Stimulated activated CD4-positive, alpha-beta T cell treated with anti-CD3 and anti-CD28 coated beads, TNF-alpha, amount 100 ng/mL, for 1 hour (primary cell): ENCODE measurements around the gene DNAH5.

ENCODE experiments used
- DNase-seq, 3 donors: peaks; one replicate each; pipeline ENCODE4 v3.0.0-alpha.2; 2020; ENCODE audit warnings: low read depth in 3 of 3, low spot score in 1 of 3

The DNAH5 gene

DNA sequence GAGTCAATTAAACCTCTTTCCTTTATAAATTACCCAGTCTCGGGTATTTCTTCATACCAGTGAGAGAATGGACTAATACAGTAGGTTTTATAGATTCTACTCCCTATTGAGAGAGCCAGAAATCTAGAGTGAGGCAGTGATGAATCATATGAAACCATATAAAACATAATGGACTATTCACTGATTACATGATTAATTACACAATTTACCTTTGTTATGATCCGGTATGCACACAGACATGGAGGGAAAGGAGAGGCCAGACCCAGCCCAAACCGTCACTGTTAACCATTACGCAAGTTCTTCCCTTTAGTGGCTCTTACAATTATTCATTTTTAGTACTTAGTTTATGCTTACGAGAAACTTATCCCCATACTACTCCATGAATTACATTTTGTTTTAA is 205.0 kb downstream of the DNAH5 start:
- no peak for DNase-seq

DNA sequence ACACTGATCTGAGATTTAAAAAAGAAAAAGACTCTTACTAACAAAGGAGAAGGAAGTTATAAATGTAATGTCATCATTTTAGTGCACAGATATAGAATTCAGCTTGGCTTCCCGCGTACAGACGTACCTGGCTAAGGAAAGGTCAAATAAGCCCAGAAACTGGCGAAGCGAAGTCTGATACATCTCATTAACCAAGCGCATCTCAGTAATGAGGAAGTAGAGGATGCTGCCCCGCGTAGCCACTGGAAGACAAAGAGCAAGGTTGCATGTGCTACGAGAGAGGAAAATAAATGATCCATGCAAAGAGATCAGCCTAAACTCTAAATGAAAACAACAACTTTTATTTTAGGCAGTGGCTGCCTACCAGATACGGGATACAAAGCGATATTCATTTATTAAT is 208.8 kb downstream of the DNAH5 start:
- DNase-seq = no peak

DNA sequence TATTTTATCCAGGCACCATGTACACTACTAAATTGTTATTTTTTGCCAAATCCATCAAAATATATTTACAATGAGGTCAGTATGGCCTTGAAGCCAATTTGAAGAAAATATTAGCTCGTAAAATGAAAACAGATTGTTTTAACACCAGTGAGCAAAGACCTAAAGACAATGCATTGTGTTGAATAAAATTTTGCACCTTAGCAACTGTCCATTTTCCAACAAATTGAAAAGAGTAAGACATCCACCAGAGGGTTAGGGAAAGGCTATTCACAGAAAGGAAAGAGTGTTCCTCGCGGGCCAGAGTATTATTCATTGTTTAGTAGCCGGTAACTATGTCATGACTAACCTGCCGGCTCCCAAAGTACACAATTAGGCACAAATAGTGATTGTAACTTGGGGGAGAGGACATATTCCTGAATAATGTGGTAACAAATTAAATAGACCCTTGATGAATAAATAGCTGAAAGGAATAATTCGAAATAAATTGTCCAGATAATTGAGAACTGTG is 213.3 kb downstream of the DNAH5 start:
- DNase-seq = no peak

DNA sequence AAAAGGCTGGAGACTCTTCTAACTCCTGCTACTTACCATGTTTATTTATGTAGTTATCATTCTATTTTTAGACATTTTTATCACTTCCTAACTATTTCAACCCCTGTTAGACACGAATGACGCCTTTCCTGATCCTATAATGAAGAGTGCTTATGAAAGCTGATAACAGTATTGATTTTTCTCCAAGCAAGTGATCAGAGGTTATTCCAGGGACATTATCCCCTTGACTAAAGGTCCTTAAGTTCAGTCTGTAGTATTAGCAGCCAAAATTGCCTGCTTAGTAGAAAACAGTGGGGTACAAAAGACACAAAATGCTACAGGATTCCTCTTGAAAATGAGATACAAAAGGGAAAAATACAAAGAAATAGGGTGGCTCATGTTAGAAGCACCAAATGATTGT is 235.6 kb downstream of the DNAH5 start:
- no peak for DNase-seq

DNA sequence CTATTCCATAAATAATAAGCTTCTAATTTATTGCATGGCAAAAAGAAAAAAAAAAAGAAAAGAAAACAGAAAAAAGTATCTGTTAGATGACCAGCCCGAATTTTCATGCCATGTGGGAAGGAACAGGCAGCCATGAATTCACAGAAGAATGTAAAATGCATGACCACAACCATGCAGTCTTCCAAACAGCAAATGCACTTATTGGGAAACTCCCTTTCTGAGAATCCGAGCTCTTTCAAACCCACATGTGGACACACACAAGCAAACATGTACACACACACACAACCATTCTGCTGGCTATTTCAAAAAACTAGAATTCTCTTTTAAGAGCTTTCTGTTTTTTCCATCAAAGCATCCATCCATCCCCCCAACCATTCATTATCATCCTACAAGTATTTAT is 236.1 kb downstream of the DNAH5 start:
- DNase-seq = no peak

DNA sequence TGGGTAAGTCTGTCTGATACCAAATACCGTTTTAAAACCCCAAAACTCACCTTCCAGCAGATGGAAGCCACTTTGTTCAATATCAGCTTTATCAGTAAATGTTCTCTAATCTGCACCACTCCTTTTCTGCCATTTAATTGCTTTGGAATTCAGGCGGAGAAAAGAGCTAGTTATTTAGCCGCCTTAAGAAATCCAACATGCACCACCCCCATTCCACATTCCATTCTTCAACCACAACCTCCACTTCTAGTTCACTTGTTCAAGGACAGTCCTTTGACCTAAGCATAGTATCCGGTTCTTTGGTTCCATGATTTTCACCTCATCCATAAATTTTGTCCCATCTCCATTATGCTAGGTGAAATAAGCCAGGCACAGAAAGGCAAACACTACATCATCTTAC is 240.1 kb downstream of the DNAH5 start:
- no peak for DNase-seq

DNA sequence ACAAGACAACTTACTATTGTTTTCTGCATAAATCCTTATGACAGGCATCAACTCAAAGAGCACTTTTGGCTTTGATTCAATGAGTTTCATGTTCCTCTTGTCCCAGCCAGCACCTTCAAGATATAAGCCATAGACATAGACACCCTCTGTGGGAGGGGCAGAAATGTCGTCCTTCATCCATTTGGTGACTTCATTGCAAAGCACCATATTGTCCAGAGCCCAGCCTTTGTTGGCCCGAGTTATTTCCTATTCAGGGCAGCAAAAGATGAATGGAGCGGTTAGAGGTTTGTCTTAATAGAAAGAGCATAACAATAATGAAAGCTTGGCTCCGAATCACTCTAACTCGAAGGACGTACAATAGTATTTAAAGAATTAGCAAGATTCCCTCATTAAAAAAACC is 243.9 kb downstream of the DNAH5 start:
- DNase-seq = no peak

DNA sequence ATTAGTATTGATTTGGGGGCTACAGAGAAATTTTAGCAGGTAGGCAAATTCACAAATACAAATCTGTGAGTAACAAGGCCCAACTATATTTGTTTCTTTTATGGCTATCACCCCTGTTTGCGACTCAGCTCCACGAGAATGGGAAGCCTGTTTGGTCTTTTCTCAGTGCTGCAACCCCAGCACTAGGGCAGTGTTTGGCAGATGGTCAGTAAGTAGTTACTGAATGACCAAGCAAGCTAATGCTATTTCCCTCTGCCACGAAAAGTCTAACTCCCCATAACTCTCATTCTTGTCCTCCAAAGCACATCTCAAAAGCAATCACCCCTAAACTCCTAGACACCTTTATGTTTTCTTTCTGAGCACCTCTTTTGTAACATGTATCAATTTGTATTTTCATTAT is 245.6 kb downstream of the DNAH5 start:
- no peak for DNase-seq

DNA sequence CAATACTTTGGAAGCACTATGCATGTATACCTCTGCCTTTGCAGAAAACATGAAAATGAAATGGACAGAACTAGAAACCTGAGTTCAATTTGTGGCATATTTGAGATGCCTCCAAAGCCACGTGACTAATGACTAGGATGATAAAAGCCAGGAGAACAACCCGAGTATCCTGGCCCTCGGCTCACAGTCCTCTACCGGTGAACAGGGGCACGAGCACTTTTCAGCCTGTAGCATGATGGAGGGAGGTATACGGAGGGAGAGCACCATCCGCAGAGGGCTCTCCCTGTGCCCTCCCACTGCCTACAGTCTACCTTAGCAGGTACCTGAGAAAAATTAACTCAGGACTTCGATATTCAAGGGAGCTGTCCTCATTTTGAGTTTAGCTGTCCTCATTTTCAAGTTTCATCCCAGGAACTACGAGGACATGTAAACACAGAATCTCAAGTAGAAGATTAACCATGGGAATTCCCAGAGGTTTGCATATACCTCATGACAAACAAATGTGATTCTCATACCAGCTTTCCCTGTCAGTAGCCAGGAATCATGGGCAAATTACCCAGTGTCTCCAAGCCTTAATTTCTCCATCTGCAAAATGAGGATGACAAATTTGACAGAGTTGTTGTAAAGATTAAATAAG is 249.3 kb downstream of the DNAH5 start:
- DNase-seq = no peak

DNA sequence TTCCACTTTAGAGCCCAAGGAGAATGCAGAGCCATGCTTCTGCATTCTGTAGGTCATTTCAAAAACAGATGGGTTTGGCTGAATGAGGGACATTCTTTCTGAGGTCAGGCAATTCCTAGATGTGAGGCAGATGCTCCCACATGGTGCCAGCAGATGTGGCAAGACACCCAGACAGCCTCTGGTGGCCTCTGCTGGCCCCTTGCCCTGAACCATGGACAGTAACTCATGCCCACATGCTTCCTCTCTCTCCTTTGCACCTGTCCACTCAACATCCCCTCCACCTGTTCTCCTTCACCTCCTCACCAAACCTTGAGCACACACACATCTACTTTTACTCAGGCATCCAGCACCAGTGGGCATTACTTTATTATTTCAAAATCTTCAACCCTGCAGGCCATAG is 252.3 kb downstream of the DNAH5 start:
- no peak for DNase-seq

DNA sequence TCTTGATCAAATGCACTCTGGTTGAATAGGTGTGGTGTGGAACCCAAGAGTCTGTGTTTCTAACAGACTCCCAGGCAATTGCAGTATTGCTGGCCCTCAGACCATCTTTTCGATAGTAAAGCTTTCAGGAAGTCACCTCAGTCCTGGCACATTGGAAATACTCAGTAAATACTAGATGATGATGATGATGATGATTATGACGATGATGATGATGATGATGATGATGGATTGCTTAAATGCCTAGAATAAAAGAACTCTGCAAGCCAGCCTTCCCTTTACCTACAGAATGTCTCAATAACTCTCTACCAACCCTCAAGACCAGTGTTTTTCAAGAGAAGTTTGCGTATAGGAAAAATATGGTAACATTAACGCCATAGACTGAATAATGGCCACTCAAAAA is 268.0 kb downstream of the DNAH5 start:
- no peak for DNase-seq

DNA sequence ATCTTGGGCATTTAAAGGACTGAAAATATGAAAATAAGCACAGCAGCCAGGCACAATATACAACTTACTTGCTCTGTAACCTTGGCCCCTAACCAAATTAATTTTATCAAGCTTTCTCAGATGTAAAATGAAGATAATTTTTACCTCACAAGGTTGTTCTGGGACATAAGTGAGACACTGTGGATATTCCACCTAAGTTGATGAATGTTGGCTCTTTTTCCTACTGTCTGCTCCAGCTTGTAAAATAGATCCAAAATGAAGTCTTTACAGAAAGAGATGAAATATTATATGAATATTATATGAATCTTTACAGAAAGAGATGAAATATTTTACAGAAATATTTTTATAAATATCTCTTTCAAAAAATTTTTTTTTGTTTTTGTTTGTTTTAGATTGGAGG is 270.1 kb downstream of the DNAH5 start:
- DNase-seq = no peak

DNA sequence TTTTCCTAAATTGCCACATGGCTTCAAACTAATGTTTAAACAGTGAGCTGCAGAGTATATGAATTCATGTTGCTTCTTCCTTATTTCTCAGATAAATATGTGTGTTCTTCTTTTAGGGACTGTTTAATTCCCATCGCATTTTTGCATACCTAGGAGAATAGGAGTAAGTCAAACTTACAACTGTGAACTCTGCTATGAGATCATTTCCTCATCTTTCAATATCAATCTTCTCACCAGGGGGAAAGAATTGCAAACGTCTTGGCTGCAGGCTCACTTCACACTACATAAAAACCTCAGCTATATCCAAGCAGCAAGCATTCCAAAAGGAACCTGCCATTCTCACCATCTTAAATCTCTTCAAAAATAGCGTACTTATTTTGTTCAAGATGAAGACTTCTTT is 271.0 kb downstream of the DNAH5 start:
- no peak for DNase-seq

DNA sequence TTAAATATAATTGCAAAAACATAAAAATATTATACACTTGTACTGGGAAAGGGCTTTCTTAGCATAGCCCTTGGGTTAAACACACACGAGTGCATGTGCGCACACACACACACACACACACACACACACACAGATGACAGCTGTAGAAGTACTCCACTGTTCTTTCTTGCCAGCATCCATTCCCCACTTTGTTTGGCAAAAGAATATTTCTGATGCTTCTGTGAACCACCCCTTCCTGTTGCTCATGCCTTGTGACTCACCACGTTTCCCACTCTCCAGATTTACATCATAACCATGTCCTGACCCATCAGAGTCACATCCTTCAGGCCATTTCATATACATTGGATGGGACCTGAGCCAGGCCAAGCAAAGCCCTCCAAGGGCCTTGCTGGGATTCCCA is 280.1 kb downstream of the DNAH5 start:
- no peak for DNase-seq

DNA sequence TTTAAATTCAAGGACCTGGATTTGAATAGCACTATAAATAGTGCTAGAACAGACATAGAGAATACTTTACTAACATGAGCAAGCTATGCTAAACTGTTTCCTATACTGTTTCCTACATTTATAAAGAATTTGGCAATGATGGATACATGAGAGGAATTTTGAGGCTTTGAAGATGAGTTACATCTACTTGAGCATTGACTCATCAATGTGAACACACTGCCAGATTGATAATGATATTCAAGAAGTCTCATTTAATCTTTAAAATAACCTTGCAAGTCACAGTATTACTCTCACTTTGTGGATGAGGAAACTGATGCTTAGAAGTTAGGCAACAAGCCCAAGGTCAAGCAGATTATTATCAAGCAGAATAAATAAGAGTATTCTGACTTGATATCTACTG is 281.9 kb downstream of the DNAH5 start:
- no peak for DNase-seq

DNA sequence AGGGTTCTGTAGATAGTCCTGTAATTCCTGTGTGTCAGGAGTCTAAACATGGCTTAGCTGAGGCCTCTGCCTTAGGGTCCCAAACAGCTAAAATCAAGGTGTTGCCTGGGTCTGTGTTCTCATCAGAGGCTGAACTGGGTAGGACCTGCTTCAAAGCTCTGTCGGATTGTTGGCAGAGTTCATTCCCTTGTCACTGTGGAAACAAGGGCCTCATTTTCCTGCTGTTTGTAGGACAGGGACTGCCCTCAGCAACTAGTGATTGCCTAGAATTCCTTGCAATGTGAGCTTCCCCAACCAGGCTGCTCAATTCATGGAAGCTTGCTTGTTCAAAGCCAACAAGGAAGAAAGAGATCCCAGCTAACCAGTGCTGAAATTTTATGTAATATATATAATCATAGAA is 283.2 kb downstream of the DNAH5 start:
- DNase-seq = no peak

DNA sequence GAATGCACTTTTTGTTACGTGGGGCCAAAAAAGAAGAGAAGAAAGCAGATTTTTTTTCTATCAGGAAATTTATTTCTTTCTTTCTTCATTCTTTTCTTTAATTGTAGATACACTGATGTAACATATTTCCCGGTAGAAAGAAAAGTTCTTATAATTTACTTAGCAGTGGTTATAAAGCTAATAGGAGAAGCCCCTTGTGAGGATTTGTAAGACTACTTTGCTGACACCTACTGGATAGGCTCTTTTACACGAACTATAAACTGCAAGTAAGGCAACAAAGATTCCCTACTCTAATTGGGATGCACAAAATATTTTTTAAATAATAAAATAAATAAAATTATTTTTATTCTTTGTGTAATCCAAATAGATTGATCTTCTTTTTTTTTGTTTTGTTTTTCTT is 284.4 kb downstream of the DNAH5 start:
- no peak for DNase-seq

DNA sequence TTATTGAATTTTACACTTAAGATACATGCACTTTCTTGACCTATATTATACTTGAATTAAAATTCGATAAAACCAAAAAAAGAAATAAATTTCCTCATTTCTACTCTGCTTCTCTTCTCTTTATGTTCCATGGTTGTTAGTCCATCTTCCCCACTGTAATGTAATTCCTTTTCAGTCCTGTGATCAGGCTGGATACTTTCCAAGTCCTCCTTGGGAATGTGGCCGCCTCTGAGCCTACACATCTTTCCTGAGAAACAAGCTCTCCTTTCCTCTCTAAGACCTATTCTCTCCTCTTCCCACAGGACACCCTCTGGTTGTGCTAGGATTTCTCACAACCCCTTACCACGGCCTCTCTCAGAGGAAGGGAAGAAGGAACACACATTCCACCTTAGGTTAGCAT is 285.1 kb downstream of the DNAH5 start:
- DNase-seq = no peak

DNA sequence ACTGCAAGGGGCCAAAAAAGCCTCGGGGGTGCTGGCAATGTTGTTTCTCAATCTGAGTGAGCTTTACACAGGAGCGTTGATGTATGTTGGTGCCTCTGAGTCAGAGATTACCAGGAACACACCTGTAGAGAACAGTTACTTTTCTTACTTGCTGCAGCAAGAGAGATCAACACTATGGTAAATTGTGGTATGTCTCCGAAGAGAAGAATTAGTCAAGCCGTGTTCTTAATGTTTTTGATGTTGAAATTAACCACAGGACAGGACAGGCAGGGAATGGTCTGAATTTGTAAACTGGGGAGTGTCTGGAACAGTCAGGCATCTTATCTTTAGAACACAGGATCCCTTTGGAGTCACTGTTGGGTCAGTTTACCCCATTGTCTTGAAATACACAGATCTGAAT is 285.7 kb downstream of the DNAH5 start:
- DNase-seq = no peak

DNA sequence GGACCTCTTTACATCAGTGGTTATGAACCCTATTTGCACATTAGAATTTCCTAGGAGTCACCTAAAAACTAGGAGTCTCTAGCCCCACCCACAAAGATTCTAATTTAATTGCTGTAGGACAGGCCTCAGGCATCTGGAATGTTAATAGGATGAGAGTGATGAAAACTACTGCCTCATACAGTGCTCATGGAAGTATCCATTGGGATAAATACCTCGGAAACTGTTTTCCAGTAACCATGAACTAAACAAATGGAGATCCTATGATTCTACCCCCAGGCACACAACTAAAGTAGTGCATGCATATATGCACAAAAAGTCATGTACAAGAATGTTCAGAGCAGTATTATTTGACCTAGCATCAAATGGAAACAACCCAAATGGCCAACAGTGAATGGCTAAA is 286.3 kb downstream of the DNAH5 start:
- DNase-seq = no peak

DNA sequence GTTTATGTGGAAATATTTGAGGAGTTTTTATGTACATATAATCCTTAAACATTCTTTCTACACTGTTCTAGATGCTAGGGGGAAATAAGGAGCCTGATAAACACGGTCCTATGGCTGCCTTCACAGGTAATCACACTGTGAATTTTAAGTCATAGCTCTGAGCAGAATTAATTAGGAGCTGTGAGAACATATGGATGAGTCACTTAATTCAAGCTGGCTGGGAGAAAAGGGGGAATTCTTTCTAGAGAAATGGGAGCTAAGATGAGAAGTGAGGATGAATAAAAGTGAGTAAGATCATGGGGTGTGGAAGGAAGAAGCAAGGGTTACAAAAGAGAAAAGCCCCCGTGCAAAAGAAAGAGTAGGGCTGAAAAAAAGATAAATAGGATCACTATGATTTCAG is 290.8 kb downstream of the DNAH5 start:
- DNase-seq = no peak

DNA sequence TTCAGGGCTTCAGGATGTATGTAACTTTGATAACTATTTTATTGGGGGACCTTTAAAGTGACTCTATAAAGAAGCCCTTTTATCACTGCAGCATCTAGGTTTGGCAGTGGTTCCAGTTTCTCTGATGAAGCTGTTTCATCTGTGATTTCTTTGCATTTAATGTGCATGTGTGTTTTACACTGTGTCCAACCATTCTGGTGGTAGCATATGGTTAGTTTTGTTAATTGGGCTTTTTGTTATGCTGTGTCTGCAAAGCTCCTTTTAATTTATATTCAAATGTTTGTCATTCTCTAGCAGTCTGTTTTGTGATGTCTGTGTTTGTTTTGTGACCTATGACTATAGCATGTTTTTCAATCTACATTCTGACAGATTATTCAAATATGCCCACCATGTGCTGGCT is 294.8 kb downstream of the DNAH5 start:
- no peak for DNase-seq

DNA sequence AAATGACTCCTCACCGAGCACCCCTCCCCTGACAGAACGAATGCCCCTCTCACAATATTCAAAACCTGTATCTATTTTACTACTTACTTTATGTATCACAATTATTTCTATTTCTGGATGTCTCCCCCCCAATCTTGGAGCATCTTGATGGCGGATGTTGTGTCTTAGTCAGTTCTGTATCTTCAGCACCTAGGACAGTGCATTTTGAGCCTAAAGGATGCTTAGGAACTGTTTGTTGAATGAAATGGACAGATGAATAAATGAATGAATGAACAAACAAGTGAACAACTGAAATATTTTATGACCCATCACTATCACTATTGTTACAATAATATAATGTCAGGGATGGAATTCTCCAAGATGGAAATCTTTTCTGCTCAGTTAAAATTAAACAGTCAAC is 295.7 kb downstream of the DNAH5 start:
- no peak for DNase-seq

DNA sequence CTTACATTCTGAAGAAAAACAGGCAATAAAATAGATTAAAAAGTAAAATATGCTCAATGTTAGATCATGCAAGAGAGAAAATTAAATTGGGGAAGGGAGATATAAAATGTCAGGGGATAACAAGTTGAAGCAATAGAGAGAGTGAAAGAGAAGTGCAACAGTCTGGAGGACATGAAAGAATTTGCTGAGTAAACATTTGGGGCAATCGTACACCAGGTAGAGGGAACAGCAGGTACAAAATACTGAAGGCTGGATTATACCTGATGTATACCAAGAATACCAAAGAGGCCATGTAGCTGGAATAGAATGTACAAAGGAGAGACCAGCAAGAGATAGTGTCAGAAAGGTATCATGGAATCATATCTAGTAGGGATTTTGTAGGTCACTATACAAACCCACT is 300.8 kb downstream of the DNAH5 start:
- no peak for DNase-seq
